Activated CD8-positive, alpha-beta memory T cell treated with anti-CD3 and anti-CD28 coated beads, Interleukin-2, amount 50 U/mL, for 48 hours (primary cell): ENCODE results near the gene HENMT1.

ENCODE experiments used
- DNase-seq: peaks from one replicate; pipeline ENCODE4 v3.0.0-alpha.2; 2020

The HENMT1 gene

DNA sequence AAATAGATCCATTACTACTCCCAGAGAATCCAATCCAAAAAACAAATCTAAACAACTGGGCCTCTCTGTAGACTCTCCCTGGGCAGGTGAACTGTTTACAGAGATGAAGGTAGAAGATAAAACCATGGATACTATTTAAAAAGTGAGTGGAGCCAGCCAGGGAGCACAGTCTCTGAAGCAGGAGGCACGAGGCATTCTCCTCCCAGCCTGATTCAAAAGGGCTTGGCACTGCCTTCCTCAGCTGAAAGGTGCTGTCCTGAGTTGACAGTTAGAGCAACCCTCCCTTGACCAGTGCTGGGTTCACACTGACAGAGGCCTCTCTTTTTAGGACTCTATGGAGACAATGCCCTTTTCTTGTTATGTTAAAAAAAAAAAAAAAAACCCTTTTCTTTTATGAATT is 36.8 kb downstream of the HENMT1 start:
- no peak for DNase-seq

- DNase-seq: no peak
These were observed 43.2 kb downstream of the HENMT1 start for GRCh38 chr1:108617724-108618056.

GRCh38 chr1:108617008-108617723 is 43.7 kb downstream of the HENMT1 start:
- DNase-seq: no peak

GRCh38 chr1:108615544-108615943 is 45.3 kb downstream of the HENMT1 start:
- DNase-seq: no peak

GRCh38 chr1:108612496-108612895 is 48.4 kb downstream of the HENMT1 start:
- no peak for DNase-seq

DNA sequence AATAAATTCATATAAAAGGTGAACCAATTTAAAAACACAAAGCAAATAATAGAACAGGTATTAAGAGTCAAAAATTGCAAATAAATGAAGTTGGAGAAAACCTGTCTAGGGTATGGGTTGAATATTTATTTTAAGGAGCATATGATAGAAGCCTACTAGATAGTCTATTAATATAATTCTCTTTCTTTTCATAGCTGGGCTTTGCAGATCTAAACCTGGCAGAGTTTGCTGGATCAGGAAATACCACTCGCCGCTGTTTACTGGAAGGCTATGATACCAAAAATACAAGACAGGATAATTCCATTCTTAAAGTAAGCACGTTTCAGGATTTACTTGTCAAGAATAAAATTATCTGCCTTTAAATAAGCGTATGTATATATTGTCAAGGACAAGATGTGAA is 48.9 kb downstream of the HENMT1 start:
- DNase-seq: no peak

DNA sequence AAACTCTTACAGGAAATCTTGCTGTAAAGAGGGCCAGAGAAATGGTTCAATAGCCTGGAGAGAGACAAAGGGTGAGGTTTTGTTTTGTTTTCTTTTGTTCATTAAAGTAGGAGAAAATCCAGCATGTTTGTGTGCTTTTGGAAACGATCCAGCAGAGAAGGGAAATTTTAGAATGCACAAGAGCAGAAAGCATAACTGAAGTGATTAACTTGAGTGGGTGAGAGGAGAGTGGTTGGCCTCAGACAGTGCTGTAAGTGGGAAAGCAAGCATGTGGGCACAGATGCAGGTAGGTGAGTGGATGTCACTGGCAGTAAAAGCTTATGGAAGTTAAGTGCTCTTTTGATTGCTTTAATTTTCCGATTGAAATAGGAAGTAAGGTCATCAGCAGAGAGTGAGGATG is 50.8 kb downstream of the HENMT1 start:
- no peak for DNase-seq

GRCh38 chr1:108609483-108610049 is 51.3 kb downstream of the HENMT1 start:
- DNase-seq: no peak

DNA sequence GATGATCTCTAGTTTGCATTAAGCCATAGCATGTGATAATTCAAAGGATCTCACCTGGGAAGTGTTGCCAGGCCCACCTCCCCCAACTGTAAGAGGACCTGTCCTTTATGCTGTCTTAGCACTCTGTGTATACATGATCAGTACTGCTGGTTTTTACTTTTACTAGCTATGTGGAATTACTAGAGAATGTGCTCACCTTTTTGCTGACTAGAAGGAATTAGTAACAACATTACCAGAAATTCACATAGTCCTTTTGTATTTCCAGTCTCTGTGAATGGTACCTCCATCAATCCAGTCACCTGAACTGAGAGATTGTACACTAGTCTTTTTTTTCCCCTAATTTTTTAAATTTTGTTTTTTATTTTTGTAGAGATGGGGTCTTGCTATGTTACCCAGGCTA is 54.4 kb downstream of the HENMT1 start:
- DNase-seq: no peak

DNA sequence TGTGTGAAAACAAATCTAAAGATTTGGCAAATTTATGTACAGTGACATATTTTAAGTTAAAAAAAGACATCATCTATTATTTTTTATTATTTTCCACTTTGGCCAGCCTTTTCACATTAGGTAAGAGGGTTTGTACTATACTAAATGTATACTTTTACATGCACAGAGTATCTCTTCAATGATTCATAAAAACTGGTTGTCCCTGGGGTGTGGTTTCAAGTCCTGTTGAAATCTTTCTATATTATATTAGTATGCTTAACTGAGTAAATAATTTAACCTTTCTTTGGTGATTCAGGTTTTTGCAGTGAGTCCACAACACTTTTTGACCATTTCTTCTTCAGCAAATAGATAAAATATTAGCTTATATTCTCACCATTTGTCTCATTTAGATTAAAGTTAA is 55.3 kb downstream of the HENMT1 start:
- no peak for DNase-seq

- DNase-seq: no peak
These were observed 59.0 kb downstream of the HENMT1 start for GRCh38 chr1:108601708-108602410.

- no peak for DNase-seq
These were observed 60.4 kb downstream of the HENMT1 start for GRCh38 chr1:108600504-108600903.

GRCh38 chr1:108598340-108598739 is 62.6 kb downstream of the HENMT1 start:
- DNase-seq: no peak
